Mesendoderm (in vitro differentiated cells): ENCODE results near the gene MIX23.

Experiments used
- DNase-seq: peaks from one replicate; pipeline ENCODE4 v3.0.0; 2013
- H2AK5ac ChIP-seq: 2 replicates; pipeline ENCODE4 v1.6.1; 2013; ENCODE audit warnings: low read length, inconsistent platforms
- H2BK120ac ChIP-seq: 2 replicates; pipeline ENCODE4 v1.6.1; 2013; ENCODE audit warnings: low read depth, mild to moderate bottlenecking, low read length, moderate library complexity, mixed read lengths
- H2BK15ac ChIP-seq: replicated peaks from 2 replicates; pipeline ENCODE4 v1.6.1; 2013; ENCODE audit warnings: low read depth, mild to moderate bottlenecking, moderate library complexity
- H2BK5ac ChIP-seq: 2 replicates; pipeline ENCODE4 v1.6.1; 2013; ENCODE audit warnings: low read length, inconsistent platforms
- H3K18ac ChIP-seq: 2 replicates; pipeline ENCODE4 v1.6.1; 2013; ENCODE audit warnings: mild to moderate bottlenecking, low read length, mixed read lengths
- H3K23ac ChIP-seq: one replicate; pipeline ENCODE4 v1.6.1; 2013; ENCODE audit warnings: low read length
- H3K27ac ChIP-seq: 2 replicates; pipeline ENCODE4 v1.5.1; 2013; ENCODE audit warnings: low read depth, mild to moderate bottlenecking, inconsistent platforms, low read length, moderate library complexity
- H3K27me3 ChIP-seq: 2 replicates; pipeline ENCODE4 v1.6.1; 2013; ENCODE audit warnings: low read length, control low read depth, mild to moderate bottlenecking, inconsistent platforms; ENCODE audit not compliant: insufficient read depth, poor library complexity
- H3K36me3 ChIP-seq: 2 replicates; pipeline ENCODE4 v1.6.1; 2013; ENCODE audit warnings: low read length, inconsistent platforms; ENCODE audit not compliant: control insufficient read depth, insufficient read depth
- H3K4ac ChIP-seq: one replicate; pipeline ENCODE4 v1.6.1; 2013; ENCODE audit warnings: low read depth, mild to moderate bottlenecking, low read length, moderate library complexity
- H3K4me1 ChIP-seq: 2 replicates; pipeline ENCODE4 v1.6.1; 2013; ENCODE audit warnings: low read depth, low read length, inconsistent platforms; ENCODE audit not compliant: control insufficient read depth
- H3K4me2 ChIP-seq: 2 replicates; pipeline ENCODE4 v1.6.1; 2013; ENCODE audit warnings: low read length
- H3K4me3 ChIP-seq: 2 replicates; pipeline ENCODE4 v1.5.1; 2013; ENCODE audit warnings: mild to moderate bottlenecking, low read length
- H3K56ac ChIP-seq: one replicate; pipeline ENCODE4 v1.6.1; 2013; ENCODE audit warnings: low read length
- H3K79me1 ChIP-seq: 2 replicates; pipeline ENCODE4 v1.6.1; 2013; ENCODE audit warnings: low read length, inconsistent platforms
- H3K79me2 ChIP-seq: 2 replicates; pipeline ENCODE4 v1.6.1; 2013; ENCODE audit warnings: mild to moderate bottlenecking, low read length; ENCODE audit not compliant: control insufficient read depth, insufficient read depth
- H3K9ac ChIP-seq: 2 replicates; pipeline ENCODE4 v1.6.1; 2013; ENCODE audit warnings: low read length, inconsistent platforms
- H4K5ac ChIP-seq: one replicate; pipeline ENCODE4 v1.6.1; 2013; ENCODE audit warnings: low read length
- H4K8ac ChIP-seq: one replicate; pipeline ENCODE4 v1.6.1; 2013; ENCODE audit warnings: low read depth, mild to moderate bottlenecking, control low read depth, low read length, moderate library complexity
- WGBS: extraction: QIAGEN DNeasy Blood & Tissue Kit; methylation state at CpG from one replicate; pipeline ENCODE4 v1.1.7; 2013; ENCODE audit warnings: low lambda C conversion rate, missing lambda C conversion rate; ENCODE audit not compliant: insufficient coverage; ENCODE audit errors: extremely low coverage; 5-methylcytosine and 5-hydroxymethylcytosine counted together

Gene MIX23

DNA sequence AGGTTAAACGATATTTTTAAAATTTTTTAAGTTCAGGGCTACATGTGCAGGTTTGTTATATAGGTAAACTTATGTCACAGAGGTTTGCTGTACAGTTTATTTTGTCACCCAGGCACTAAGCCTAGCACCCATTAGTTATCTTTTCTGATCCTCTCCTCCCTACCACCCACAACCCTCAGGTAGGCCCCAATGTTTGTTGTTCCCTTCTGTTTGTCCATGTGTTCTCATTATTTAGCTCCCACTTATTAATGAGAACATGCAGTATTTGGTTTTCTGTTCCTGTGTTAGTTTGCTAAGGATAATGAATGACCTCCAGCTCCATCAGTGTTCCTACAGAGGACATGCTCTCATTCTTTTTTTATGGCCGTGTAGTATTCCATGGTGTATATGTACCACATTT is 15.9 kb upstream of the MIX23 start:
- Histone ChIP-seq H3K4me3 (no peak overlapping the region), H2BK15ac (no peak overlapping the region), H2BK5ac (no peak overlapping the region), H3K4ac (no peak overlapping the region), H3K36me3 (no peaks in the 10 kb centered on the region), H3K56ac (no peak overlapping the region), H3K18ac (no peak overlapping the region), H2AK5ac (no peak overlapping the region), H3K27ac (no peak overlapping the region), H3K27me3 (no peaks in the 10 kb centered on the region), H3K79me2 (no peaks in the 10 kb centered on the region), H4K5ac (no peak overlapping the region), H3K23ac (no peak overlapping the region), H3K79me1 (no peaks in the 10 kb centered on the region), H3K4me2 (no peak overlapping the region), H2BK120ac (no peak overlapping the region), H3K9ac (no peak overlapping the region), H4K8ac (no peak overlapping the region), H3K4me1 (no peaks in the 10 kb centered on the region)
- DNase-seq = no peak
- 100% methylated on average over 1 of the region's 2 CpGs for WGBS

DNA sequence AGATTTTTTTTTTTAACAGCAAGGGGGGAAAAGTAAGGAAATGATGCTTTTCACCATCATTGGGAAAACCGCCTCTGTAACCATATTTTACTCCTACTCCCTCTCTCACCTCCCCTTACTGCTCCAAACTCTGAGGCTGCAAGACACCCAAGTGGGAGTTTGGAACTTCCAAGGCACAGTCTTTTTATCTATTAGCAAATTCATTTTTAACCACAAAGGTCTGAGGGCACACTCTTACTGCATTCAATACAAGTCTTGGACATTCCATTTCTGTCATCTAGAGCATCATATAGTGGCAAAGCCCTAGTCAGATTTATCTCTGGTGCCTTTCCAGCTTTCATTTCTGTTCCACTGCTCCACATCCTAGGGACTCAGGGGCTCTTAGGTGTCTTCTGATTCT is 14.2 kb upstream of the MIX23 start:
- H4K5ac ChIP-seq = no peak overlapping the region
- no peak overlapping the region for H2BK15ac ChIP-seq
- H3K79me2 ChIP-seq = no peaks in the 10 kb centered on the region
- H3K9ac ChIP-seq = no peak overlapping the region
- H3K23ac ChIP-seq = no peak overlapping the region
- WGBS = no CpG with 5 or more reads among the region's 1 CpG
- no peak overlapping the region for H3K4me3 ChIP-seq
- no peak overlapping the region for H3K18ac ChIP-seq
- no peak overlapping the region for H2AK5ac ChIP-seq
- H3K56ac ChIP-seq = no peak overlapping the region
- H2BK5ac ChIP-seq = no peak overlapping the region
- no peak overlapping the region for H3K4me2 ChIP-seq
- H3K27me3 ChIP-seq = no peaks in the 10 kb centered on the region
- DNase-seq = no peak
- no peak overlapping the region for H3K27ac ChIP-seq
- H3K4ac ChIP-seq = no peak overlapping the region
- no peaks in the 10 kb centered on the region for H3K79me1 ChIP-seq
- no peak overlapping the region for H2BK120ac ChIP-seq
- H3K36me3 ChIP-seq = no peaks in the 10 kb centered on the region
- no peaks in the 10 kb centered on the region for H3K4me1 ChIP-seq
- no peak overlapping the region for H4K8ac ChIP-seq

DNA sequence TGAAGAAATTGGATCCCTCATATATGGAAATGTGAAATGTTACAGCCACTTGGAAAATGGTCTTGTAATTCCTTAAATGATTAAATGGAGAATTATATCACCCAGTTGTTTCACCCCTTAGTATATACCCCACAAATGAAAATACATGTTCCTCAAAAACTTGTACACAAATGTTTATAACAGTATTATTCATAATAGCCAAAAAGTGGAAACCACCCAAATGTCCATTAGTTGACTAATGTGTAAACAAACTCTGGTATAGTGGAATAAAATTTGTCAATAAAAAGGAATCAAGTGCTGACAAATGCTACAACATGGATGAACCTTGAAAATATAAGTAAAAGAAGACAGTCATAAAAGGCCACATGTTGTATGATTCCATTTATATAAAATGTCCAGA is 13.5 kb upstream of the MIX23 start:
- Histone ChIP-seq H3K27ac (no peak overlapping the region), H3K4ac (no peak overlapping the region), H2AK5ac (no peak overlapping the region), H2BK15ac (no peak overlapping the region), H3K9ac (no peak overlapping the region), H3K27me3 (no peaks in the 10 kb centered on the region), H3K56ac (no peak overlapping the region), H3K4me3 (no peak overlapping the region), H3K36me3 (no peaks in the 10 kb centered on the region), H3K4me1 (no peaks in the 10 kb centered on the region), H2BK120ac (no peak overlapping the region), H3K4me2 (no peak overlapping the region), H3K79me2 (no peaks in the 10 kb centered on the region), H3K23ac (no peak overlapping the region), H2BK5ac (no peak overlapping the region), H3K18ac (no peak overlapping the region), H4K8ac (no peak overlapping the region), H3K79me1 (no peaks in the 10 kb centered on the region), H4K5ac (no peak overlapping the region)
- DNase-seq = no peak

DNA sequence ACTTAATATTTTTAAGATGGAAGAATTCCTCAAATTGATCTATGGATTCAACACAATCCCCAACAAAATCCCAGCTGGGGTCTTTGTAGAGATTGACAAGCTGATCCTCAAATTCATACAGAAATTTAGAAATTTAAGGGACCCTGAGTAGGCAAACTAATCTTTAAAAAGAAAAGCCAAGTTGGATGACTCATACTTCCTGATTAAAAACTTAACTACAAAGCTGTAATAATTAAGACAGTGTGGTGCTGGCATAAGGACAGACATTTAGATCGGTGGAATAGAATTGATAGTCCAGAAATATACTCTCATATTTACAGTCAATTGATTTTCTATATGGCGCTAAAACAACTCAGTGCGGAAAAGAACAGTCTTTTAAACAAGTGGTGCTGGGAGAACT is 12.6 kb upstream of the MIX23 start:
- no peak overlapping the region for H3K4ac ChIP-seq
- no CpG with 5 or more reads among the region's 3 CpGs for WGBS
- H3K23ac ChIP-seq = no peak overlapping the region
- no peak for DNase-seq
- no peaks in the 10 kb centered on the region for H3K27me3 ChIP-seq
- no peak overlapping the region for H2BK15ac ChIP-seq
- H4K8ac ChIP-seq = no peak overlapping the region
- H2BK120ac ChIP-seq = no peak overlapping the region
- H4K5ac ChIP-seq = no peak overlapping the region
- no peaks in the 10 kb centered on the region for H3K79me1 ChIP-seq
- H3K4me1 ChIP-seq = no peaks in the 10 kb centered on the region
- no peak overlapping the region for H2AK5ac ChIP-seq
- H3K4me2 ChIP-seq = no peak overlapping the region
- no peaks in the 10 kb centered on the region for H3K36me3 ChIP-seq
- H3K18ac ChIP-seq = no peak overlapping the region
- no peak overlapping the region for H3K9ac ChIP-seq
- no peaks in the 10 kb centered on the region for H3K79me2 ChIP-seq
- no peak overlapping the region for H2BK5ac ChIP-seq
- H3K4me3 ChIP-seq = no peak overlapping the region
- no peak overlapping the region for H3K27ac ChIP-seq
- no peak overlapping the region for H3K56ac ChIP-seq

DNA sequence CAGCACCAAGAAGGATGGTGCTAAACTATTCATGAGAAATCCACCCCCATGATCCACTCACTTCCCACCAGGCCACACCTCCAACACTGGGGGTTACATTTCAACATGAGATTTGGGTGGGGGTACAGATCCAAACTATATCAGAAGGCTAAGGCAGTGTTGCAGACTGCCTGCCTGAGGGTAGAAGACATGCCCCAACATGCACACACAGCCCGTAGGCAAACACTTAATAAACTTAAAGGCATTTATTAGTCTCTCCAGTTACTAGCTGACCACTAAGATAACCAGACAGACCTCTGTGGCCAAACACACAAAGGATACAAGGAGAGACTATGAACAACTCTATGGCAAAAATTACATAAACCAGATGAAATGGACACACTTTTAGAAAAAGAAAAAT is 11.1 kb upstream of the MIX23 start:
- H3K27ac ChIP-seq = no peak overlapping the region
- no peak overlapping the region for H2AK5ac ChIP-seq
- no peak overlapping the region for H4K5ac ChIP-seq
- no peak overlapping the region for H3K18ac ChIP-seq
- H3K36me3 ChIP-seq = no peaks in the 10 kb centered on the region
- H2BK5ac ChIP-seq = no peak overlapping the region
- no peak overlapping the region for H2BK120ac ChIP-seq
- H3K56ac ChIP-seq = no peak overlapping the region
- no peaks in the 10 kb centered on the region for H3K79me2 ChIP-seq
- H3K4me3 ChIP-seq = no peak overlapping the region
- no peak for DNase-seq
- H3K4ac ChIP-seq = no peak overlapping the region
- H4K8ac ChIP-seq = no peak overlapping the region
- no peaks in the 10 kb centered on the region for H3K27me3 ChIP-seq
- WGBS = no CpG with 5 or more reads among the region's 1 CpG
- no peak overlapping the region for H3K4me2 ChIP-seq
- no peak overlapping the region for H2BK15ac ChIP-seq
- H3K79me1 ChIP-seq = no peaks in the 10 kb centered on the region
- H3K23ac ChIP-seq = peak overlapping the region; percentile 24
- H3K4me1 ChIP-seq = no peaks in the 10 kb centered on the region
- no peak overlapping the region for H3K9ac ChIP-seq

DNA sequence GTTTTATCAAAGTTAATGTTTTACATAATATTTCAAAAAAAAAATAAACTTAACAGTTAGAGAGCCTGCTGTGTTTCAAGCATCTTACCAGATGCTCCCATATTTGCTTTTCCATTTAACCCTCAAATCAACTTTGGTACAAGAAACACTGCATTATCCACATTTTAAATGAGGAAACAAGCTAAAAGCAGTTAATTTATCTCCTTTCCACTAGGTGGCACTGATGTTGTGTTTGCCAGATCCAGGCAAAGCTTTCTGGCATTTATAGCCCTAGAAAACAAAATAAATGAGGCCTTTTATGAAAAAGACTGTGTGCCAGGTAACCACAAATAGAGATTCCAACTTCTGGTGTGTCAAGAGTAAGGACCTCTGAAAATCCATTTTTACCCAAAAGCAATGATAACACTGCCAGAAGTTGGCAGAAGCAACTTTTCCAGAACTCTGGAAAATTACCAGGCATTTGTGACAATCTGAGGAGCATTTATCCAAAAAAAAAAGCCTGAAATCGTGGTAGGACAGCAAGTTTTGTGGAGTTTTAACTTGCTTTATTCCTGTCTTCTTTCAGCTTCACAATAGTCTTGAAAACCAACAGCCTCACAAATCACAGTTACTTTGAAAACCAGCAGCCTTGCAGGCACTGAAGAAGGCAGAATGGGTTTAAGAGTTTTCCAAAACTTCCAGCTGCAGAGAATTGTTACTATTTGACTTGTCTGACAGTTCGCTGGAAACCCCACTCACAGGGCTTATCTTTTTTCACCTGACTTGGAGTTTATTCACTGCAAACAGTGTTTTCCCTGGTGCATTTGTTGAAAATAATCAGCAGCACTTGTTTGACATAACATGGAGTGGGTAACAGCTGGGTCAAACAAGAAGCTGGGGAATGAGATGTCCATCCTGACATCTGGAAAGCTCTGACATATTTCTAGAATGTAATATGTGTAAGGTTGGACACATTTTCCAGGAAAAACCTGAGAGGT is 10.1 kb upstream of the MIX23 start:
- peak; percentile 55 for DNase-seq
- Histone ChIP-seq H3K36me3 (no peaks in the 10 kb centered on the region), H3K23ac (no peak overlapping the region), H3K27ac (no peak overlapping the region), H3K79me1 (no peaks in the 10 kb centered on the region), H3K18ac (no peak overlapping the region), H3K4me1 (no peaks in the 10 kb centered on the region), H2AK5ac (no peak overlapping the region), H3K9ac (no peak overlapping the region), H4K5ac (no peak overlapping the region), H2BK5ac (no peak overlapping the region), H2BK120ac (no peak overlapping the region), H2BK15ac (no peak overlapping the region), H3K79me2 (no peaks in the 10 kb centered on the region), H3K4me3 (no peak overlapping the region), H4K8ac (no peak overlapping the region), H3K27me3 (no peaks in the 10 kb centered on the region), H3K4me2 (no peak overlapping the region), H3K56ac (no peak overlapping the region), H3K4ac (no peak overlapping the region)
- no CpG with 5 or more reads among the region's 2 CpGs for WGBS
